Endothelial cell of umbilical vein (primary cell): ENCODE results near the gene SSTR3. TPM values are rescaled to one million over a fixed set of nuclear protein-coding genes. Genes with fewer than 3 reads are reported as not detected.

Experiments
- BruUV-seq: library from RNA; stranded (reverse); fragments of 400-500 nt; replicated peaks from 2 replicates; lab custom pipeline; 2021; lab: Mats Ljungman, UMichigan
- CTCF ChIA-PET: fragments of 300-600, 350-600 bp; sonication (Branson Sonifier 250); formaldehyde crosslinking; loops from one replicate; lab custom pipeline; 2021; ENCODE audit warnings: antibody characterized with exemption, inconsistent platforms; lab: Charles Lee
- POLR2A ChIA-PET: fragments of 300-600, 350-600 bp; sonication (Branson Sonifier 250); formaldehyde crosslinking; loops from one replicate; lab custom pipeline; 2021; ENCODE audit warnings: antibody characterized with exemption, inconsistent platforms; lab: Charles Lee
- DNase-seq: peaks from one replicate; pipeline ENCODE4 v3.0.0-alpha.2; 2011; ENCODE audit warnings: low read depth, low spot score
- FAIRE-seq: peaks from 2 replicates; lab custom pipeline; 2011; peaks lifted over from hg19 to GRCh38; lab: Jason Lieb, UNC
- H2AFZ ChIP-seq: 2 replicates; pipeline ENCODE4 v1.6.0; 2012; ENCODE audit warnings: low read depth, low read length, control low read depth, inconsistent platforms
- H3K27ac ChIP-seq: 2 replicates; pipeline ENCODE4 v1.5.1; 2011; ENCODE audit warnings: low read depth, mild to moderate bottlenecking, control low read depth, low read length, moderate library complexity; ENCODE audit not compliant: insufficient read depth
- H3K27me3 ChIP-seq, 2 experiments: 2 replicates each; pipeline versions ENCODE4 v1.6.0 to v1.6.1; 2011; ENCODE audit warnings: low read length in 2 of 2, mixed read lengths in 1 of 2; ENCODE audit not compliant: control insufficient read depth in 2 of 2, insufficient read depth in 2 of 2
- H3K36me3 ChIP-seq, 2 experiments: 2 replicates in 1 of 2; 3 replicates in 1 of 2; pipeline ENCODE4 v1.5.1; 2011; ENCODE audit warnings: low read length in 2 of 2, mild to moderate bottlenecking in 1 of 2, moderate library complexity in 1 of 2; ENCODE audit not compliant: control insufficient read depth in 2 of 2, insufficient read depth in 2 of 2; ENCODE audit errors: extremely low read depth in 1 of 2
- H3K4me1 ChIP-seq: 3 replicates; pipeline ENCODE4 v1.5.1; 2011; ENCODE audit warnings: mild to moderate bottlenecking, low read length; ENCODE audit not compliant: control insufficient read depth, insufficient read depth; ENCODE audit errors: extremely low read depth
- H3K4me2 ChIP-seq: 2 replicates; pipeline ENCODE4 v1.6.1; 2011; ENCODE audit warnings: low read length, control low read depth, mixed read lengths; ENCODE audit not compliant: insufficient read depth
- H3K4me3 ChIP-seq, 3 experiments: fragments of 200-600 bp in 1 of 3; sonication (generic), shearing (Covaris generic) in 1 of 3; replicated peaks in 1 of 3; 2 replicates each; pipeline ENCODE4 v1.5.1; 2011 to 2016; ENCODE audit warnings: control low read depth in 3 of 3, low read length in 3 of 3, mild to moderate bottlenecking in 2 of 3, inconsistent platforms in 1 of 3, low read depth in 1 of 3, moderate library complexity in 1 of 3; ENCODE audit not compliant: insufficient read depth in 1 of 3
- H3K79me2 ChIP-seq: 2 replicates; pipeline ENCODE4 v1.6.0; 2012; ENCODE audit warnings: low read length, inconsistent platforms; ENCODE audit not compliant: control insufficient read depth, insufficient read depth
- H3K9ac ChIP-seq: replicated peaks from 2 replicates; pipeline ENCODE3; 2011; ENCODE audit warnings: low read length, control low read depth; ENCODE audit not compliant: insufficient read depth; ENCODE audit errors: extremely low read depth
- H3K9me1 ChIP-seq: replicated peaks from 3 replicates; pipeline ENCODE4 v1.6.0; 2011; ENCODE audit warnings: mild to moderate bottlenecking, low read length; ENCODE audit not compliant: control insufficient read depth, insufficient read depth; ENCODE audit errors: extremely low read depth
- H3K9me3 ChIP-seq: replicated peaks from 2 replicates; pipeline ENCODE4 v1.5.1; 2012; ENCODE audit warnings: low read length, inconsistent platforms; ENCODE audit not compliant: control insufficient read depth, insufficient read depth
- H4K20me1 ChIP-seq: replicated peaks from 2 replicates; pipeline ENCODE3; 2011; ENCODE audit warnings: mild to moderate bottlenecking, low read length; ENCODE audit not compliant: control insufficient read depth, insufficient read depth; ENCODE audit errors: extremely low read depth
- CTCF ChIP-seq, 2 donors: IDR thresholded peaks; 1 replicate in 1 of 2; 2 replicates in 1 of 2; pipeline ENCODE4 v1.5.1; 2011; ENCODE audit warnings: low read length in 2 of 2, mild to moderate bottlenecking in 2 of 2, moderate library complexity in 2 of 2, control low read depth in 1 of 2, inconsistent platforms in 1 of 2, low read depth in 1 of 2; ENCODE audit not compliant: insufficient read depth in 1 of 2; ENCODE audit errors: extremely low read depth in 1 of 2
- EZH2 ChIP-seq: IDR thresholded peaks from 2 replicates; pipeline ENCODE4 v1.6.1; 2012; ENCODE audit warnings: borderline replicate concordance, low read depth, mild to moderate bottlenecking, moderate library complexity, low read length, inconsistent platforms; ENCODE audit not compliant: severe bottlenecking
- FOS ChIP-seq: IDR thresholded peaks from 2 replicates; pipeline ENCODE4 v1.6.1; 2011; ENCODE audit warnings: mild to moderate bottlenecking, low read length, moderate library complexity, borderline replicate concordance; ENCODE audit not compliant: insufficient read depth
- JUN ChIP-seq: IDR thresholded peaks from 2 replicates; pipeline ENCODE4 v1.6.1; 2011; ENCODE audit warnings: borderline replicate concordance, low read depth; ENCODE audit not compliant: insufficient read length, insufficient read depth
- MYC ChIP-seq: IDR thresholded peaks from one replicate; pipeline ENCODE4 v1.6.1; 2011; ENCODE audit warnings: mild to moderate bottlenecking, low read depth, low read length
- POLR2A ChIP-seq: IDR thresholded peaks from 2 replicates; pipeline ENCODE4 v1.6.1; 2012; ENCODE audit warnings: low read depth, mild to moderate bottlenecking, control low read depth, low read length
- dilution Hi-C: fragments of 300-500 bp; cut with MboI; formaldehyde crosslinking; loops from one replicate; pipeline ENCODE4 v1.15.0; 2019; ENCODE audit warnings: low sequenced_read_pairs; ENCODE audit not compliant: extremely low pct_ligation_motif_present
- intact Hi-C: fragments of 100-400 bp; cut with micrococcal nuclease; formaldehyde crosslinking; loops from one replicate; pipeline ENCODE4 v1.10.0; 2022
- polyA plus RNA-seq, 4 experiments: library from polyadenylated mRNA; depleted of rRNA in 3 of 4; stranded (reverse) in 3 of 4; unstranded in 1 of 4; fragments of >200 nt; gene quantifications; 2 replicates each; pipeline versions ENCODE4 v1.2.1 to v1.2.3, GENCODE V29; 2011 to 2012; ENCODE audit warnings: missing spikeins in 1 of 4
- total RNA-seq: library from RNA; stranded (reverse); gene quantifications from 2 replicates; pipeline ENCODE4 v1.2.3, GENCODE V29; 2021
- TF ChIP-seq, protein P1 (sequence below): IDR thresholded peaks from 2 replicates; pipeline ENCODE4 v1.6.1; 2011; ENCODE audit not compliant: insufficient read depth, insufficient read length

Gene SSTR3
- total and polyA plus RNA-seq, 2 donors (not counting 3 experiments of a cell fraction or from before 2014, with no cell fraction given) = not detected

GRCh38 chr22:37203354-37204044, 8.8 kb downstream of the SSTR3 start:
- H3K36me3 ChIP-seq = no peaks in the 10 kb centered on the region
- DNase-seq = no peak
- H3K4me2 ChIP-seq = no peak overlapping the region
- no peaks in the 10 kb centered on the region for H3K79me2 ChIP-seq
- no peak overlapping the region for H3K4me3 ChIP-seq
- TF ChIP-seq JUN = no peak
- no peak for TF ChIP-seq FOS
- TF ChIP-seq POLR2A = no peak
- TF ChIP-seq MYC = no peak
- no peak for TF ChIP-seq CTCF (IDR thresholded peaks at IDR 0.05; ENCODE audit: extremely low read depth in 1 of 2, insufficient read depth in 1 of 2, low read depth in 1 of 2, low read length in 2 of 2)
- TF ChIP-seq, protein P1, sequence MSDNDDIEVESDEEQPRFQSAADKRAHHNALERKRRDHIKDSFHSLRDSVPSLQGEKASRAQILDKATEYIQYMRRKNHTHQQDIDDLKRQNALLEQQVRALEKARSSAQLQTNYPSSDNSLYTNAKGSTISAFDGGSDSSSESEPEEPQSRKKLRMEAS = no peak
- TF ChIP-seq EZH2 = no peak
- BruUV-seq = no TSS peak
- dilution Hi-C loops (no loop called here), intact Hi-C loops (no loop called here)
- no peaks in the 10 kb centered on the region for H3K9me3 ChIP-seq
- H3K9ac ChIP-seq = no peak overlapping the region
- H3K4me1 ChIP-seq = peaks cover 5% of the 10 kb centered on the region
- CTCF ChIA-PET = interaction anchor here (0.7 kb wide), 1 partner anchor 446 kb away, joined by 4 read pairs; no protein-coding TSS in a partner anchor
- FAIRE-seq = no peak
- no peaks in the 10 kb centered on the region for H3K9me1 ChIP-seq
- no peak overlapping the region for H3K27ac ChIP-seq
- no peaks in the 10 kb centered on the region for H4K20me1 ChIP-seq
- no peaks in the 10 kb centered on the region for H3K27me3 ChIP-seq
- POLR2A ChIA-PET = no interaction called here
- no peak overlapping the region for H2AFZ ChIP-seq
